AG09319 (cell line): ENCODE results near the gene JAZF1.

Source experiments
- DNase-seq: peaks from one replicate; pipeline ENCODE4 v3.0.0-alpha.2; 2010; ENCODE audit warnings: low read depth; ENCODE audit errors: extremely low read depth
- CTCF ChIP-seq: IDR thresholded peaks from 2 replicates; pipeline ENCODE4 v1.5.1; 2011; ENCODE audit warnings: low read depth, mild to moderate bottlenecking, inconsistent platforms, low read length, moderate library complexity

Gene JAZF1

GRCh38 chr7:27799212-27799611 is 381.4 kb downstream of the JAZF1 start:
- DNase-seq = no peak
- TF ChIP-seq CTCF = no peak

GRCh38 chr7:27795977-27796376 is 384.6 kb downstream of the JAZF1 start:
- DNase-seq = no peak
- TF ChIP-seq CTCF = no peak

- no peak for TF ChIP-seq CTCF
- no peak for DNase-seq
Observed at GRCh38 chr7:27793780-27794179, 386.8 kb downstream of the JAZF1 start.

GRCh38 chr7:27788437-27788836 is 392.2 kb downstream of the JAZF1 start:
- DNase-seq = no peak
- no peak for TF ChIP-seq CTCF

- peak; percentile 7 for DNase-seq
- peak; percentile 46 for TF ChIP-seq CTCF
Observed at GRCh38 chr7:27784399-27785053, 396.1 kb downstream of the JAZF1 start.

- DNase-seq = no peak
- TF ChIP-seq CTCF = no peak
Observed at GRCh38 chr7:27782849-27783248, 397.7 kb downstream of the JAZF1 start.

GRCh38 chr7:27781188-27781587 is 399.4 kb downstream of the JAZF1 start:
- TF ChIP-seq CTCF = no peak
- no peak for DNase-seq
